H7 (cell line): Measurements from ENCODE around the gene TREML2. TPM values are rescaled to one million over a fixed set of nuclear protein-coding genes. Genes with fewer than 3 reads are reported as not detected.
"Not testable (repeated sequence)": the region's sequence is repeated elsewhere in the genome, so short reads cannot be mapped to it uniquely, and the experiment has no call there.

Source experiments
- DNase-seq: peaks from one replicate; pipeline ENCODE4 v3.0.0; 2012
- H3K27me3 ChIP-seq: 2 replicates; pipeline ENCODE4 v1.6.0; 2011; ENCODE audit warnings: mild to moderate bottlenecking, low read length; ENCODE audit not compliant: control insufficient read depth, insufficient read depth
- H3K36me3 ChIP-seq: replicated peaks from 2 replicates; pipeline ENCODE4 v1.5.1; 2011; ENCODE audit warnings: low read length; ENCODE audit not compliant: control insufficient read depth, insufficient read depth
- H3K4me3 ChIP-seq: 2 replicates; pipeline ENCODE4 v1.5.1; 2011; ENCODE audit warnings: low read depth, mild to moderate bottlenecking, control low read depth, low read length, moderate library complexity; ENCODE audit not compliant: insufficient read depth
- total RNA-seq: library from RNA; depleted of rRNA; stranded (reverse); fragments of >200 nt; shearing (Covaris generic); gene quantifications from 2 replicates; pipeline ENCODE4 v1.2.3, GENCODE V29; 2014; rRNA removed

TREML2 gene, protein sequence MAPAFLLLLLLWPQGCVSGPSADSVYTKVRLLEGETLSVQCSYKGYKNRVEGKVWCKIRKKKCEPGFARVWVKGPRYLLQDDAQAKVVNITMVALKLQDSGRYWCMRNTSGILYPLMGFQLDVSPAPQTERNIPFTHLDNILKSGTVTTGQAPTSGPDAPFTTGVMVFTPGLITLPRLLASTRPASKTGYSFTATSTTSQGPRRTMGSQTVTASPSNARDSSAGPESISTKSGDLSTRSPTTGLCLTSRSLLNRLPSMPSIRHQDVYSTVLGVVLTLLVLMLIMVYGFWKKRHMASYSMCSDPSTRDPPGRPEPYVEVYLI
- not detected in 2 replicates for total RNA-seq

DNA sequence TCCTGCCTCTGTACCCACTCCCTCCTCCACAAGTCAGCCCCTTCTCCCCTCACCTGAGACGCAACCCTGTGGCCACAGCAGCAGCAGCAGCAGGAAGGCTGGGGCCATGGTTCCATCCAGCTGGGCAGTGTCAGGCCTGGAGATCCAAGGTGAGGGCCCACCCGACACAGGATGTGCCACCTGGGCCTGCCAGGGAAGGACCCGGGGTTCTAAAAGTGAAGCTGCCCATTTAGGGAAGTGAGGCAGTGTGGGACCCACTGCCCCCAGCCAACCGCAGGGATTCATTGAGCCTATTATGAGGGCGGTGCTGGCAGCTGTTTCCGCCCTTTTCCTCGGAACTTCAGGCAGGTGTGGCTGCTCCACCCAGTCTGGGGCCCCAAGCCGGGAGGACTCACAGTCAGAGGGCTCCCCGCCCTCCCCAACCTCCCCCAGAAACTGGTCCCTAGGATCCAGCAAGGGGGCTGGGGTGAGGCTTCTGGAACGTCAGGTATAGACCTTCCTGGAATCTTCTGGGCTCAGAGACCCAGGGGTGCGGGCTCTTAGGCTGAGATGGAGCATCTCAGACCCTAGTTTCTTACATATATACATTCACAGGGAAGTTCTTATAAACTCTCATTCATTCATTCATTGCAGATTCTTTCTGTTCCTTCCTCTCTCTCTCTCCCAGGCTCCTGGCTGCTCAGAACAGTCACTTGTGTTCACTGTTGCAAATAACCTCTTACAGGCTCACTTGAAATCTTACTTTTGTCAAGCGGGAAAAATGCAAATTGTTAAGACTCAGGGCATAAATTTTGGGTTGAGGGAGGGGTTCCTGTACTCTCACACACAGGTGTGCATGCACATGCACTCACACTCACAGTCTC lies at the start of gene TREML2:
TSS of gene TREML2 (minus strand) at position 249 of the 863 bp plus-strand sequence. CDS start at position 108, 141 bp downstream.
- no peaks in the 10 kb centered on the region; the same call in 1 of the 2 replicates for H3K27me3 ChIP-seq
- no peak within 1 kb of the TSS for H3K4me3 ChIP-seq
- H3K36me3 ChIP-seq = no peaks in the 10 kb centered on the region
- DNase-seq = no peak

DNA sequence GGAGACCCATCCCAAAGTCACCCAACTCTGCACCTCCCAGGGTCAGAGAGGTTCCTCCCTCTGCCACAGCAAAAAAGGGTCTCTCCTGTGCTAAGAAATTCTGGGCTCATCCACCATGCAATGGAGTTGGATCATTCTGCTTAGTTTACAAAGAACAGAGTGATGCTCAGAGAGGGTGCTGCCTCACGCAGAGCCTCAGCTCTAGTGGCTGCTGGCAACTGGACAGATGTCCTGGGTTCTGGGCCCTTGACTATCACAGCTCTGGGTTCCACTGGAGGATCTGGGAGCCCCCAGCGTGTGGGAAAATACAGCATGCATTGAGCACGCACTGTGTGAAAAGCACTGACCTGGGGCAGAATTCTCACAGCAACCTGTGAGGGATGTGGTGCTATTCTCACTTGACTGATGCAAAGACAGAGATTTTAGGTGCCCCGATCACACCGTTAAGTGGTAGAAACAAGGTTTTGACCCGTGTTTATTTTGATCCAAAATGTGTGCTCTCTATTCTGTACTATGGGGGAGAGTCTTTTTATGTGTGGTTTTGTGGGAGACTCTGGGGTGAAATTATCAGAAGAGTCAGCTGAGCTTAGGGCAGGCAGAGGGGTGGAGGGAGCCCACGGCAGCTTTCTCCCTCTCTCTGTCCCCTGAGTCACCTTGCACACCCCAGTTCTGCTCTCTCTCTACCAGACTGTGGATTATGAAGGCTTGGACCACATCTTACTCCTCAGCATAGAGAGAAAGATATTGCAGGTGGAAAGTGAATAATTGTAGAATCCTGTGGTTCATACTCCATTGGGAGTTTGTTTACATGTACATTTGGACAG lies 47.1 kb upstream of the TREML2 start:
- Histone ChIP-seq H3K27me3 (no peaks in the 10 kb centered on the region), H3K4me3 (no peak overlapping the region), H3K36me3 (no peaks in the 10 kb centered on the region)
- DNase-seq = no peak

DNA sequence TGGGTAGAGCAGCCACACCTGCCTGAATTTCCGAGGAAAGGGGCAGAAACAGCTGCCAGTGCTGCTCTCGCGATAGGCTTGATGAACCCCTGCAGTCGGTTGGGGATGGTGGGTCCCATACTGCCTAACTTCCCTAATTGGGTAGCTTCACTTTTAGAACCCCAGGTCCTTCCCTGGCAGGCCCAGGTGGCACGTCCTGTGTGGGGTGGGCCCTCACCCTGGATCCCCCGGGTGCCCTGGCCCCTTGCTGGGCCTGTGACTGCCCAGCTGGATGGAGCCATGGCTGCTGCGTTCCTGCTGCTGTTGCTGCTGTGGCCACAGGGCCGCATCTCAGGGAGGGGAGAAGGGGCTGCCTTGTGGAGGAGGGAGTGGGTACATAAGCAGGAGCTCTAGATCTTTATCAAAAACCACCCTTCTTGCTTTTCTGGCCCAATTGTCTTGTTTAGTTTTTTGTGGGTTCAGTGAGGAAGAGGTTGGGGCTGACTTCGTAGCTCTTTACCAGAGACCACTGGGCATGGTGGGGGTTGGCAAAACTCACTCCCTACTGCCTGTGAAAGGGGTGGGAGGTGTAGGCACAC lies 46.4 kb upstream of the TREML2 start:
- H3K4me3 ChIP-seq = no peak overlapping the region
- no peaks in the 10 kb centered on the region for H3K27me3 ChIP-seq
- H3K36me3 ChIP-seq = no peaks in the 10 kb centered on the region
- no peak for DNase-seq

- H3K4me3 ChIP-seq, H3K27me3 ChIP-seq, DNase-seq, H3K36me3 ChIP-seq: not testable (repeated sequence)
Measured at GRCh38 chr6:41246529-41246928, 45.6 kb upstream of the TREML2 start.

DNA sequence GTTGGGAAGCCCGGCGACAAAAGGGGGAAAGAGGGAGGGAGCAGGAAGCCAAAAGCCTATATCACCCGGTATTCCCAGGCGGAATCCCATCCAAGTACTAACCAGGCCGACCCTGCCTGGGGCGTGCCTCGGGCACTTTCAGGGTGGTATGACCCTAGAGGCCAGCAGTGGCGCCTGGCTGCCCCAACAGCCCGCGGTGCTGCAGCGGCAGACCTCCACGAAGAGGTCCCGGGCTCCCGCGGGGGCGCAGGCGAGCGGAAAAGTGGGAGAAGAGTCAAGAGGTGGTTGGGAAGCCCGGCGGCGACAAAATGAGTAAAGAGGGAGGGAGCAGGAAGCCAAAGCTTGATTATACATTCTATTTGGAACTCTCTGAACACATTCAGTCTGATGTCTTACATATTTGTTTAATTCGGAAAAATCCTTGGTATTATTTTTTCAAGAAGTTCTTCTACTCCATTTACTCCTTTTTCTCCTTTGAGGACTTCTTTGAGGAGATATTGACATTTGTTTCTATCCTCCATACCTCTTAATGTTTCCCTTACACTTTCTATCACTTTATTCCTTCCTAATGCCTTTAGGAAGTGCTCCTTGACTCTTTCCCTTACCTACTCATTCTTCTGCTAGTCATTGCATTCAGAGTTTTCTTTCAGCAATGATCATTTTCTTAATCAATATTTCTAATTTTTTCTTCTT lies 38.7 kb upstream of the TREML2 start:
- DNase-seq = peak; percentile 77
- Histone ChIP-seq H3K4me3 (peak overlapping the region; percentile 45), H3K36me3 (no peaks in the 10 kb centered on the region), H3K27me3 (peaks cover 6% of the 10 kb centered on the region)

DNA sequence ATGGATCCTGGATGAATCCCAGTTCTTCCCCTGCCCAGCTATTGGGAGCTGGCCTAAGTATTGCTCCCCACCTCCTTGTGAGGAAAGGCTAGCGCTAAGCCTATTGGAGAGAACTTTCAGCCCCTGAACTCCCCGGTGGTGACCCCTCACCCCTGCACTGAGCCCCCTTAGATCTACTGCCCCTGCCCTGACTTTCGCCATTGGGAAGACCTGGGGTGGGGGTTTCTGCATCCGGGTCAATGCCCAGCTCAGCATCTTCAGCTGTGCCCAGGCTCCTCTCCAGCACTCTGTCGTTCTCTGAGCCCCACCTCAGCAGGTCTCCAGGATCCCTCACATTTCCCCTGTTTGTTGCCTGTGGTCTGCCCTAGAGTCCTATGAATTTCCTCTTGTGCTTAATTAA lies 36.2 kb upstream of the TREML2 start:
- no peak for DNase-seq
- peaks cover 6% of the 10 kb centered on the region for H3K27me3 ChIP-seq
- H3K4me3 ChIP-seq = no peak overlapping the region
- no peaks in the 10 kb centered on the region for H3K36me3 ChIP-seq

- no peaks in the 10 kb centered on the region for H3K36me3 ChIP-seq
- no peak overlapping the region for H3K4me3 ChIP-seq
- no peak for DNase-seq
- H3K27me3 ChIP-seq = peaks cover 6% of the 10 kb centered on the region
Measured at GRCh38 chr6:41236276-41236675, 35.3 kb upstream of the TREML2 start.

GRCh38 chr6:41232667-41233066 lies 31.7 kb upstream of the TREML2 start:
- Histone ChIP-seq H3K4me3 (no peak overlapping the region), H3K36me3 (no peaks in the 10 kb centered on the region), H3K27me3 (no peaks in the 10 kb centered on the region)
- DNase-seq = no peak

DNA sequence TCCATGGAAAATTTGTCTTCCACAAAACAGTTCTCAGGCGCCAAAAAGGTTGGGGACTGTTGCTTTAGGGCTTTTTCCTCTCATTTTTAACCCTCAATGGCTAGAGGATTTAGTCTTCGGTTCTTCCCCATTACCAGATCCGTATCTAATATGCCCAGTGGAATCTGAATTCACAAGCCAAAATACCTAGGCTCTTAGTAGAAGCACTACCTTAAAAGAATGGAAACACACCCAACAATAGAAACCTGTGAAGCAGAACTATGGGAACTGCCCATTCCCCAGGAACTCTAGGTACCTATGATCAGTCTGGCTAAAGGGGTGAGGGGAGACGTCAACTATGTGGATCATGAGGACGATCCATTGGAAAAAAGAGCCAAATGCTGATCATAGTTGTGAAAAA lies 30.3 kb upstream of the TREML2 start:
- H3K27me3 ChIP-seq = no peaks in the 10 kb centered on the region
- no peak overlapping the region for H3K4me3 ChIP-seq
- no peaks in the 10 kb centered on the region for H3K36me3 ChIP-seq
- DNase-seq = no peak

GRCh38 chr6:41229721-41230120 lies 28.8 kb upstream of the TREML2 start:
- no peaks in the 10 kb centered on the region for H3K36me3 ChIP-seq
- DNase-seq = no peak
- no peaks in the 10 kb centered on the region for H3K27me3 ChIP-seq
- H3K4me3 ChIP-seq = no peak overlapping the region

DNA sequence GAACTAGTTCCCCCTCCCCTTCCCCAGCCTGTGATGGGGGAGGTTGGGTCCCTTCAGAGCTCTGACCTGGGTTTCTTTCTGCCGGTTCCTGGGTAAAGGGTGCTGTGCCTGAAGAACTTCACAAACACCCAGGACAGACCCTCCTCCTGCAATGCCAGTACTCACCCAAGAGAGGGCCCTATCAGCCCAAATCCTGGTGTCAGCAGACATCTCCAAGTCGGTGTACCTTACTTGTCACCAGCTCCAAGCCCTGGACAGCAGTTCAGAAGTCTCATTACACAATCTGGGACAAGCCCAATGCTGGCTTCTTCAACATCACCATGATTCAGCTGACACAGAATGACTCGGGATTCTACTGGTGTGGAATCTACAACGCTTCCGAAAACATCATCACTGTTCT lies 27.7 kb upstream of the TREML2 start:
- Histone ChIP-seq H3K36me3 (no peaks in the 10 kb centered on the region), H3K27me3 (no peaks in the 10 kb centered on the region), H3K4me3 (no peak overlapping the region)
- DNase-seq = peak; percentile 48

- no peak for DNase-seq
- H3K27me3 ChIP-seq = no peaks in the 10 kb centered on the region
- H3K36me3 ChIP-seq = no peaks in the 10 kb centered on the region
- no peak within 1 kb of the TSS for H3K4me3 ChIP-seq
Measured at GRCh38 chr6:41228096-41228495, 27.1 kb upstream of the TREML2 start, which contains the start of gene TREML4. Gene TREML4 (plus strand): TSS chr6:41228349. CDS start chr6:41228428, 79 bp downstream.

DNA sequence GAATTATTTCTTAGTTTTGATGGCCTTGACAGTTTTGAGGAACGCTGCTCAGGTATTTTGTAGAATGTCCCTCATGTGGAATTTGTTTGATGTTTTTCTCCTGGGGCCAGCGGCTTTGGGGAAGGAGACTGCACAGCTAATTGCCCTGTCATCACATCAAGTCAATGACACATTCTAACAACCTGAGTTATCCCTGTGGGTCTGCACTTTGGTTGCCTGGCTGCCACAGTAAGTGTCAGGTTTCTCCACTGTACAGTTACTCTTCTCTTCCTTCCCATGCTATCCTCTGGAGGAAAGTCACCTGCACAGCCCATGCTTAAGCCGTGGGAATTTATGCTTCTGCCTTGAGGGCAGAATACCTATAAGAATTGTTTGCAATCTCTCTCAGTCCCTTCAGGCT lies 25.8 kb upstream of the TREML2 start:
- Histone ChIP-seq H3K27me3 (no peaks in the 10 kb centered on the region), H3K4me3 (no peak overlapping the region), H3K36me3 (no peaks in the 10 kb centered on the region)
- DNase-seq = no peak

GRCh38 chr6:41224800-41225199 lies 23.9 kb upstream of the TREML2 start:
- no peaks in the 10 kb centered on the region for H3K27me3 ChIP-seq
- no peak overlapping the region for H3K4me3 ChIP-seq
- DNase-seq = no peak
- no peaks in the 10 kb centered on the region for H3K36me3 ChIP-seq
